PC-9 (cell line): ENCODE measurements around the gene SH3BP4. TPM values are rescaled to one million over a fixed set of nuclear protein-coding genes. Genes with fewer than 3 reads are reported as not detected.

Source experiments
- BruUV-seq: library from RNA; stranded (reverse); fragments of 400-500 nt; replicated peaks from 2 replicates; lab custom pipeline; 2021; lab: Mats Ljungman, UMichigan
- CTCF ChIA-PET: fragments of 300-600 bp; sonication (Branson Sonifier 250); formaldehyde crosslinking; loops from one replicate; lab custom pipeline; 2022; ENCODE audit warnings: antibody characterized with exemption; lab: Charles Lee
- POLR2A ChIA-PET: fragments of 300-600 bp; sonication (Branson Sonifier 250); formaldehyde crosslinking; loops from one replicate; lab custom pipeline; 2022; ENCODE audit warnings: antibody characterized with exemption; ENCODE audit not compliant: unreplicated experiment; lab: Charles Lee
- DNase-seq, 2 experiments: peaks; one replicate each; pipeline versions ENCODE4 v3.0.0 to v3.0.0-alpha.2; 2015 to 2022; ENCODE audit warnings: mixed read lengths in 1 of 2
- H2AFZ ChIP-seq: fragments of 200-600 bp; sonication (generic); 2 replicates; pipeline ENCODE4 v1.8.1; 2017; ENCODE audit warnings: antibody characterized with exemption
- H3F3A ChIP-seq: fragments of 200-600 bp; sonication (generic); 2 replicates; pipeline ENCODE4 v1.8.1; 2017; ENCODE audit warnings: antibody characterized with exemption, mild to moderate bottlenecking, low read depth; ENCODE audit not compliant: insufficient read depth
- H3K27ac ChIP-seq: fragments of 200-600 bp; sonication (generic); 2 replicates; pipeline ENCODE4 v1.6.1; 2016; ENCODE audit warnings: mixed run types
- H3K27me3 ChIP-seq: fragments of 200-600 bp; sonication (generic); 2 replicates; pipeline ENCODE4 v1.6.1; 2016; ENCODE audit warnings: low read depth, mixed run types; ENCODE audit not compliant: insufficient read depth
- H3K36me3 ChIP-seq: fragments of 200-600 bp; sonication (generic); 2 replicates; pipeline ENCODE4 v1.6.1; 2016; ENCODE audit warnings: low read depth, mixed run types
- H3K4me1 ChIP-seq: fragments of 200-600 bp; sonication (generic); replicated peaks from 2 replicates; pipeline ENCODE4 v1.6.1; 2016; ENCODE audit warnings: mixed run types; ENCODE audit not compliant: insufficient read depth
- H3K4me2 ChIP-seq: fragments of 200-600 bp; sonication (generic); 2 replicates; pipeline ENCODE4 v1.6.1; 2017; ENCODE audit warnings: mixed run types
- H3K4me3 ChIP-seq: fragments of 200-600 bp; sonication (generic); 2 replicates; pipeline ENCODE4 v1.6.1; 2016; ENCODE audit warnings: mixed run types
- H3K79me2 ChIP-seq: fragments of 200-600 bp; sonication (generic); 2 replicates; pipeline ENCODE4 v1.6.1; 2017; ENCODE audit warnings: low read depth, mixed run types
- H3K9me2 ChIP-seq: fragments of 200-600 bp; sonication (generic); 2 replicates; pipeline ENCODE4 v1.8.1; 2017; ENCODE audit warnings: mild to moderate bottlenecking; ENCODE audit not compliant: insufficient read depth
- H3K9me3 ChIP-seq: fragments of 200-600 bp; sonication (generic); 2 replicates; pipeline ENCODE4 v1.8.1; 2016; ENCODE audit warnings: low read depth; ENCODE audit not compliant: insufficient read depth
- H4K20me1 ChIP-seq: fragments of 200-600 bp; sonication (generic); 2 replicates; pipeline ENCODE4 v1.8.1; 2017; ENCODE audit not compliant: insufficient read depth
- EZH2 ChIP-seq: fragments of 200-600 bp; sonication (generic); IDR thresholded peaks from 2 replicates; pipeline ENCODE4 v1.8.0; 2017; ENCODE audit warnings: antibody characterized with exemption, low read depth
- intact Hi-C: fragments of 100-400 bp; cut with micrococcal nuclease; formaldehyde crosslinking; loops from one replicate; pipeline ENCODE4 v1.10.0; 2022; ENCODE audit not compliant: unreplicated experiment
- total RNA-seq: library from RNA; stranded (reverse); gene quantifications from 2 replicates; pipeline ENCODE4 v1.2.3, GENCODE V29; 2021
- TF ChIP-seq, protein P1 (sequence below): fragments of 200-600 bp; sonication (generic); conservative IDR thresholded peaks from 2 replicates; pipeline ENCODE4 v1.6.1; 2017; ENCODE audit warnings: mixed run types, antibody characterized with exemption, mild to moderate bottlenecking, moderate library complexity

SH3BP4 gene
- total RNA-seq, 1 experiment from 2014 or later: 131 TPM

DNA sequence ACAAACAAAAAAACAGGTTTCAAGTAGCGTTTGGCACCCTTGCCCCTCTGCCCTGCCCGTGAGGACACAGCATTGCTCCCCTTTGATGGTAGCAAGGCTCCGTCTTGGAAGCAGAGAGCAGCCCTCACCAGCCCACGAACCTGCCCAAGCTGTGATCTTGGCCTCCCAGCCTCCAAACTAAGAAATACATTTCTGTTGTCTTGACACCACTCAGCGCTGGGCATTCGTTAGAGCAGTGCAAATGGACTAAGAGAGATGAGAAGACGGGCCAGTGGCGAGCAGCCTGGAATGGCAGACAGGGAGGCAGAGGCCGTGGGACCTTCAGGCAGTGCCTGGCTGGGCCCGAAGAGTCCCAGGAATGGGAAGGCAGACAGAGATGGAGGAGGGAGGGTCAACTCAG lies 109.8 kb downstream of the SH3BP4 start:
- no peak for TF ChIP-seq EZH2
- TF ChIP-seq, protein P1, sequence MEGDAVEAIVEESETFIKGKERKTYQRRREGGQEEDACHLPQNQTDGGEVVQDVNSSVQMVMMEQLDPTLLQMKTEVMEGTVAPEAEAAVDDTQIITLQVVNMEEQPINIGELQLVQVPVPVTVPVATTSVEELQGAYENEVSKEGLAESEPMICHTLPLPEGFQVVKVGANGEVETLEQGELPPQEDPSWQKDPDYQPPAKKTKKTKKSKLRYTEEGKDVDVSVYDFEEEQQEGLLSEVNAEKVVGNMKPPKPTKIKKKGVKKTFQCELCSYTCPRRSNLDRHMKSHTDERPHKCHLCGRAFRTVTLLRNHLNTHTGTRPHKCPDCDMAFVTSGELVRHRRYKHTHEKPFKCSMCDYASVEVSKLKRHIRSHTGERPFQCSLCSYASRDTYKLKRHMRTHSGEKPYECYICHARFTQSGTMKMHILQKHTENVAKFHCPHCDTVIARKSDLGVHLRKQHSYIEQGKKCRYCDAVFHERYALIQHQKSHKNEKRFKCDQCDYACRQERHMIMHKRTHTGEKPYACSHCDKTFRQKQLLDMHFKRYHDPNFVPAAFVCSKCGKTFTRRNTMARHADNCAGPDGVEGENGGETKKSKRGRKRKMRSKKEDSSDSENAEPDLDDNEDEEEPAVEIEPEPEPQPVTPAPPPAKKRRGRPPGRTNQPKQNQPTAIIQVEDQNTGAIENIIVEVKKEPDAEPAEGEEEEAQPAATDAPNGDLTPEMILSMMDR: no peak
- no TSS peak for BruUV-seq

DNA sequence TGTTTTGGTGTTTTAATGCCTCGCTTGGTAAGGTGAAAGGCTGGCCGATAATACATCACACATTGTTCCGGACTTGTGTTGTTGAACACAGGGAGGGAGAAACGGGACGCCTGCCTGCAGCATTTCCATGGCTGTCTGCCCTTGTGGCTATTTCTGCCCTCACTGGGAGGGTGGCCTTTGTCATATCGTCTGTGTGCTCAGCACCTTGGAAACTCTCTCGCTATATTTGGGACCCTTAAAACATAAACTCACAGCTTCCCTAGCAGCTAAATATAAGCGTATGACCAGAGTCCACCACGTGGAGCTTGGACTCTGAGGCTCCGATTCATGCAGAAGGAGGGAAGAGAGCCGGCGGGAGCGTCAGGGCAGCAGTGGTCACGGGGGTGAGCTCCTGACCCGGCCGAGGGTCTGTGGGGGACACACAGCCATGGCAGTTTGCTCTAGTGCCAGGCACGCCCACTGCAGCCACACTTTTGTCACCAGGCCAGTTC lies 111.7 kb downstream of the SH3BP4 start:
- no peaks in the 10 kb centered on the region for H3K4me1 ChIP-seq
- no peaks in the 10 kb centered on the region for H3K36me3 ChIP-seq
- no peaks in the 10 kb centered on the region for H3K9me3 ChIP-seq
- no peak overlapping the region for H3K4me2 ChIP-seq
- no peak overlapping the region for H3K4me3 ChIP-seq
- no peaks in the 10 kb centered on the region for H3K79me2 ChIP-seq
- H3K9me2 ChIP-seq: no peaks in the 10 kb centered on the region
- DNase-seq: no peak
- POLR2A ChIA-PET: no interaction called here
- no peak overlapping the region for H3K27ac ChIP-seq
- no peak overlapping the region for H2AFZ ChIP-seq
- CTCF ChIA-PET: interaction anchor here (0.6 kb wide), 1 partner anchor 112 kb away, joined by 6 read pairs; the partner anchor contains the start of gene SH3BP4
- TF ChIP-seq, protein P1: no peak
- TF ChIP-seq EZH2: no peak
- H3F3A ChIP-seq: no peaks in the 10 kb centered on the region; the same call in 1 of the 2 replicates
- H3K27me3 ChIP-seq: no peaks in the 10 kb centered on the region
- no peaks in the 10 kb centered on the region for H4K20me1 ChIP-seq
- intact Hi-C loops: no loop called here
- no TSS peak for BruUV-seq

More for the DNA sequence above, 109.8 kb downstream of the SH3BP4 start:
- H4K20me1 ChIP-seq: no peaks in the 10 kb centered on the region
- intact Hi-C loops: no loop called here
- no peaks in the 10 kb centered on the region for H3K79me2 ChIP-seq
- H2AFZ ChIP-seq: no peak overlapping the region
- H3K4me2 ChIP-seq: no peak overlapping the region
- peaks cover 4% of the 10 kb centered on the region; the same call in 1 of the 2 replicates for H3K36me3 ChIP-seq
- no peaks in the 10 kb centered on the region for H3K27me3 ChIP-seq
- H3K4me1 ChIP-seq: no peaks in the 10 kb centered on the region
- CTCF ChIA-PET: no interaction called here
- H3K27ac ChIP-seq: no peak overlapping the region
- H3K9me2 ChIP-seq: no peaks in the 10 kb centered on the region
- POLR2A ChIA-PET: no interaction called here
- no peak for DNase-seq
- no peak overlapping the region for H3K4me3 ChIP-seq
- no peaks in the 10 kb centered on the region for H3K9me3 ChIP-seq
- H3F3A ChIP-seq: no peaks in the 10 kb centered on the region; the same call in 1 of the 2 replicates

DNA sequence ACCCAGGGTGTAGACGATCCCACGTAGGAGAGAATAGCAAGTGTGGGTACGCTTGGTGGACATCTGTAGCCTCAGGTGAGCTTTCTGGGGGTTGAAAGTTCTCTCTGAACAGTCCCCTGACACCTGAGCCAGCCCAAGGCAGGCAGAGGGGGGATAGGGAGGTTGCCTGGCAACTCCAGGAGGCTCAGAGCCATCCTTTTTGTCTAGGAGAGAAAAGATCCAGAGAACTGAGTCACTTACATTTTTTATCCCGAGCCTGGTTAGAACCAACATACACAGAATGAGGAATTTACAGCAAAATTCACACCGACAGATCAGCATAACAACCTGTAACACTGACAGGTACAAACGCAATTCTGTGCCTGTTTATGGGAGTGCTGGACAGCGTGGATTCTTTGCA lies 113.2 kb downstream of the SH3BP4 start:
- no peaks in the 10 kb centered on the region for H3K9me3 ChIP-seq
- no peaks in the 10 kb centered on the region for H3K36me3 ChIP-seq
- H3K4me3 ChIP-seq: no peak overlapping the region
- H3K27me3 ChIP-seq: no peaks in the 10 kb centered on the region
- ChIA-PET POLR2A (no interaction called here), CTCF (no interaction called here)
- H3K27ac ChIP-seq: no peak overlapping the region
- no peaks in the 10 kb centered on the region for H4K20me1 ChIP-seq
- H3F3A ChIP-seq: peaks cover 4% of the 10 kb centered on the region; the same call in 1 of the 2 replicates
- H3K4me1 ChIP-seq: peaks cover 7% of the 10 kb centered on the region
- H3K9me2 ChIP-seq: no peaks in the 10 kb centered on the region
- BruUV-seq: no TSS peak
- intact Hi-C loops: no loop called here
- no peak for DNase-seq
- TF ChIP-seq EZH2: no peak
- TF ChIP-seq, protein P1: no peak
- H2AFZ ChIP-seq: no peak overlapping the region
- H3K4me2 ChIP-seq: no peak overlapping the region
- no peaks in the 10 kb centered on the region for H3K79me2 ChIP-seq
